Fibroblast of lung (primary cell): Measurements from ENCODE around the gene ZNF436. TPM values are rescaled to one million over a fixed set of nuclear protein-coding genes. Genes with fewer than 3 reads are reported as not detected.

Experiments used
- DNase-seq, 2 donors: peaks; one replicate each; pipeline versions ENCODE4 v3.0.0 to v3.0.0-alpha.2; 2010; ENCODE audit warnings: low read depth in 2 of 2
- H2AFZ ChIP-seq: 2 replicates; pipeline ENCODE4 v1.5.1; 2012; ENCODE audit warnings: low read length, control low read depth, inconsistent platforms
- H3K27ac ChIP-seq: 2 replicates; pipeline ENCODE4 v1.5.1; 2011; ENCODE audit warnings: low read length, control low read depth; ENCODE audit not compliant: insufficient read depth
- H3K27me3 ChIP-seq: 2 replicates; pipeline ENCODE4 v1.5.1; 2011; ENCODE audit warnings: mild to moderate bottlenecking, low read length; ENCODE audit not compliant: control insufficient read depth, insufficient read depth
- H3K36me3 ChIP-seq: 2 replicates; pipeline ENCODE4 v1.5.1; 2011; ENCODE audit warnings: low read length; ENCODE audit not compliant: control insufficient read depth, insufficient read depth
- H3K4me1 ChIP-seq: 2 replicates; pipeline ENCODE4 v1.5.1; 2011; ENCODE audit warnings: low read length; ENCODE audit not compliant: control insufficient read depth, insufficient read depth; ENCODE audit errors: extremely low read depth
- H3K4me2 ChIP-seq: 2 replicates; pipeline ENCODE4 v1.5.1; 2011; ENCODE audit warnings: low read length, control low read depth; ENCODE audit not compliant: insufficient read depth; ENCODE audit errors: extremely low read depth
- H3K4me3 ChIP-seq, 4 experiments: fragments of 200-600 bp in 1 of 4; sonication (generic) in 1 of 4; replicated peaks in 1 of 4; 2 replicates each; pipeline ENCODE4 v1.5.1; 2011 to 2016; ENCODE audit warnings: low read length in 4 of 4, low read depth in 3 of 4, mild to moderate bottlenecking in 3 of 4, control low read depth in 2 of 4, inconsistent platforms in 1 of 4, mixed read lengths in 1 of 4; ENCODE audit not compliant: insufficient read depth in 1 of 4; ENCODE audit errors: control extremely low read depth in 1 of 4
- H3K79me2 ChIP-seq: 2 replicates; pipeline ENCODE4 v1.5.1; 2012; ENCODE audit warnings: mild to moderate bottlenecking, low read length, inconsistent platforms; ENCODE audit not compliant: control insufficient read depth, insufficient read depth
- H3K9ac ChIP-seq: 2 replicates; pipeline ENCODE4 v1.5.1; 2011; ENCODE audit warnings: mild to moderate bottlenecking, low read length, control low read depth; ENCODE audit not compliant: insufficient read depth
- H3K9me3 ChIP-seq: 2 replicates; pipeline ENCODE4 v1.5.1; 2012; ENCODE audit warnings: low read depth, low read length; ENCODE audit not compliant: control insufficient read depth, insufficient read depth
- H4K20me1 ChIP-seq: 2 replicates; pipeline ENCODE4 v1.5.1; 2011; ENCODE audit warnings: low read length; ENCODE audit not compliant: control insufficient read depth, insufficient read depth; ENCODE audit errors: extremely low read depth
- EZH2 ChIP-seq: IDR thresholded peaks from 2 replicates; pipeline ENCODE4 v1.5.1; 2012; ENCODE audit warnings: low read length, control low read depth, mild to moderate bottlenecking; ENCODE audit errors: missing control alignments
- polyA plus RNA-seq, 2 donors: library from polyadenylated mRNA; depleted of rRNA in 1 of 2; stranded (reverse) in 1 of 2; unstranded in 1 of 2; fragments of >200 nt; gene quantifications; 2 replicates each; pipeline ENCODE4 v1.2.1, GENCODE V29; 2011 to 2012; ENCODE audit warnings: missing spikeins in 1 of 2
- total RNA-seq: library from RNA; depleted of rRNA; stranded (reverse); fragments of >200 nt; gene quantifications from 2 replicates; pipeline ENCODE4 v1.2.1, GENCODE V29; 2014
- TF ChIP-seq, protein P1 (sequence below), 2 donors: IDR thresholded peaks in 1 of 2; conservative IDR thresholded peaks in 1 of 2; 1 replicate in 1 of 2; 2 replicates in 1 of 2; pipeline ENCODE4 v1.5.1; 2011 to 2012; ENCODE audit warnings: low read length in 2 of 2, control low read depth in 1 of 2, inconsistent platforms in 1 of 2, low read depth in 1 of 2, mild to moderate bottlenecking in 1 of 2

Gene ZNF436
- total and polyA plus RNA-seq, 2 donors (not counting 1 experiment from before 2014, with no cell fraction given), result 11.9 to 31.5 TPM

DNA sequence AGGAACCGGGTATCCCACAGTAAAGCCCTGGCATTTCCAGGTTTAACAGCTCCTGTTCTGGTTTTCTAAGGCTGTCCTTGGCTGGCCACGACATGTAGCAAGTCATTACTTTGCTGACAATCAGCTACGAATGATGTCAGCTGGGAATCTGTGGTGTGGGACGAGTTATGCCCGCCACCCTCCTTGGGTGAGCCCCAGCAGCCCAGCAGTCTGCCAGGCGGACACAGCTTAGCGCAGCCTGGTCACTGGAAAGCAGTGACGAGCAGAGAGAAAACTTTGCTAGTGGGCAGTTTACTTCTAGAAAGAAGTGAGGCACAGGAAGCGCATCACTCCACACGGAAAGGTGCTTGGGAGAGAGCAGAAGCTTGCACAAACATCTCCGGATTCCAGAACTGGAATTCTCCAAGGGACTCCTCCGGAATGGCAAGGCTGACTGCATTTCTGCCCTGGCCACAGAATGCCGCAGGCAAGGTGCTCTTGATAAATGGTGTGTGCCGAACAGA lies 15.5 kb upstream of the ZNF436 start:
- H4K20me1 ChIP-seq, result no peaks in the 10 kb centered on the region
- H3K36me3 ChIP-seq, result no peaks in the 10 kb centered on the region
- no peak overlapping the region for H2AFZ ChIP-seq
- H3K4me2 ChIP-seq, result no peak overlapping the region
- TF ChIP-seq, protein P1, sequence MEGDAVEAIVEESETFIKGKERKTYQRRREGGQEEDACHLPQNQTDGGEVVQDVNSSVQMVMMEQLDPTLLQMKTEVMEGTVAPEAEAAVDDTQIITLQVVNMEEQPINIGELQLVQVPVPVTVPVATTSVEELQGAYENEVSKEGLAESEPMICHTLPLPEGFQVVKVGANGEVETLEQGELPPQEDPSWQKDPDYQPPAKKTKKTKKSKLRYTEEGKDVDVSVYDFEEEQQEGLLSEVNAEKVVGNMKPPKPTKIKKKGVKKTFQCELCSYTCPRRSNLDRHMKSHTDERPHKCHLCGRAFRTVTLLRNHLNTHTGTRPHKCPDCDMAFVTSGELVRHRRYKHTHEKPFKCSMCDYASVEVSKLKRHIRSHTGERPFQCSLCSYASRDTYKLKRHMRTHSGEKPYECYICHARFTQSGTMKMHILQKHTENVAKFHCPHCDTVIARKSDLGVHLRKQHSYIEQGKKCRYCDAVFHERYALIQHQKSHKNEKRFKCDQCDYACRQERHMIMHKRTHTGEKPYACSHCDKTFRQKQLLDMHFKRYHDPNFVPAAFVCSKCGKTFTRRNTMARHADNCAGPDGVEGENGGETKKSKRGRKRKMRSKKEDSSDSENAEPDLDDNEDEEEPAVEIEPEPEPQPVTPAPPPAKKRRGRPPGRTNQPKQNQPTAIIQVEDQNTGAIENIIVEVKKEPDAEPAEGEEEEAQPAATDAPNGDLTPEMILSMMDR (conservative IDR thresholded peaks at IDR 0.05 in 1 of 2, IDR thresholded peaks at IDR 0.05 in 1 of 2; ENCODE audit: low read depth in 1 of 2, low read length in 2 of 2), result no peak
- no peak for TF ChIP-seq EZH2
- H3K9ac ChIP-seq, result no peak overlapping the region
- H3K9me3 ChIP-seq, result no peaks in the 10 kb centered on the region
- H3K27me3 ChIP-seq, result no peaks in the 10 kb centered on the region
- DNase-seq, result peak in 1 of 2 donors; percentile 78
- H3K4me1 ChIP-seq, result no peaks in the 10 kb centered on the region
- no peak overlapping the region for H3K27ac ChIP-seq
- H3K79me2 ChIP-seq, result no peaks in the 10 kb centered on the region
- H3K4me3 ChIP-seq, result no peak overlapping the region

DNA sequence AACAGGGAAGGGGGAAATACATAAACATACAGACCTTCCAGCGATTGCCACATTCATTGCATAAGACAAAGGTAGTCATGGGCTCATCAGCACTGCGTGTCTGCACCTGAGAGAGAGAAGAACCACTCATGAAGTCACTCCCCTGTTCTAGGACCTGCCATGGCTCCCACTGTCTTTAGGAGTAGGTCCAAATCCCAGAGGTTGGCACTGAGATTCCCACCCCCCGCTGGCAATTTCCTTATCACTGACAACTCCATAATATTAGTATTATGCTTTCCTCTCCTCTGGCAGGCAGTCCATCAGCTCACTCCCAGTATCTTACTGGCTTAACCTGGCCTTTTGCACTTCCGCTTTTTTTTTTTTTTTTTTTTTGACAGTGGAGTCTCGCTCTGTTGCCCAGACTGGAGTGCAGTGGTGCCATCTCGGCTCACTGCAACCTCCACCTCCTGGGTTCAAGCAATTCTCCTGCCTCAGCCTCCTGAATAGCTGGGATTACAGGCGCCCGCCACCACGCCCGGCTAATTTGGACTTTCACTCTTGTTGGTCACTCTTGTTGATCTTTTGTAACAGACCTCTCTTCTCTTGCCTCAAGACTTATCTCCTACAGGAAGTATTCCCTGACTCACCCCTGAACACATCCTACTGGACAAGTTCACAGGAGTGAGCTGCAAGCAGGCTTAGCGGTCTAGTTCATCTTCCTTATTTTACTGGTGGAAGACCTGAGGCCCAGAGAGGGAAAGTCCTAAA lies 14.8 kb upstream of the ZNF436 start:
- Histone ChIP-seq H4K20me1 (no peaks in the 10 kb centered on the region), H3K27me3 (no peaks in the 10 kb centered on the region), H3K4me1 (no peaks in the 10 kb centered on the region), H3K9ac (no peak overlapping the region), H2AFZ (no peak overlapping the region), H3K9me3 (no peaks in the 10 kb centered on the region), H3K4me3 (no peak overlapping the region), H3K79me2 (no peaks in the 10 kb centered on the region), H3K36me3 (no peaks in the 10 kb centered on the region), H3K4me2 (no peak overlapping the region), H3K27ac (no peak overlapping the region)
- DNase-seq, result peak; percentile 53 to 86
- TF ChIP-seq, protein P1 (conservative IDR thresholded peaks at IDR 0.05 in 1 of 2, IDR thresholded peaks at IDR 0.05 in 1 of 2; ENCODE audit: low read depth in 1 of 2, low read length in 2 of 2), result no peak
- TF ChIP-seq EZH2, result no peak

DNA sequence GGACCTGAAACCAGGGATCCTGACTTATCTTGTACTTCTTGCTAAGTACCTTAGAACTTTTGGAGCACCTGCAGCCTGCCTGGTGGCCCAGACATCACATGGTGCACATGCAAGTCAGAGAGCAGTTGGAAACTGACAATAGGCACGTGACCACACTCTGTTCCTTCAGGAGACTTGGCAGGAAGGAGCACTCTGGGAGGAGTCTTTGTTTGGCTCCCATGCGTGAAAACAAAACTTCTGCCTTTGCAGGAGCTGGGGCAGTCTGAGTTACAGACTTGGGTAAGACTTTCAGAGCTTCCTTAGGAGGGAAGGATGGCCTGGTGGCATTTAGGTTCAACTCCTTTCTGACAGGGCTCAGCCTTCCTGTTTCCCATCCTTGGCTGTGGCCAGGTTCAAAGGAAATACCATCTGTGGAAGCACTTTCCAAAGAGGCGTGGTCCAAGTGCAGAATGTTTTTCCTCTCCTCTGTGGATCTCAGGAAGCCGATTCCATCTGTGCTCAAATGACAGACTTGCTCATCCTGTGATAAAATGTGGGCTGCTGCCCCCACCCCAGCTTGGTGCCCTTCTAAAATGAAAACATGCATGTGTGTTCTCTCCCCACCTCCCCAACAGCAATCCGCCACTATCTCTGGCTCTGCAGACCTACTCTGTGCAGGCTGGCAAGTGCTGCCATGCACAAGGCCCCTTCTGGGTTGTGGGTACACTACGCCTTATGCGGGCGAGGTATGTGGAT lies 14.1 kb upstream of the ZNF436 start:
- DNase-seq, result no peak
- Histone ChIP-seq H3K27me3 (no peaks in the 10 kb centered on the region), H3K79me2 (no peaks in the 10 kb centered on the region), H4K20me1 (no peaks in the 10 kb centered on the region), H3K4me2 (no peak overlapping the region), H3K9me3 (no peaks in the 10 kb centered on the region), H3K27ac (no peak overlapping the region), H2AFZ (no peak overlapping the region), H3K4me3 (no peak overlapping the region), H3K36me3 (no peaks in the 10 kb centered on the region), H3K9ac (no peak overlapping the region), H3K4me1 (no peaks in the 10 kb centered on the region)
- TF ChIP-seq, protein P1 (conservative IDR thresholded peaks at IDR 0.05 in 1 of 2, IDR thresholded peaks at IDR 0.05 in 1 of 2; ENCODE audit: low read depth in 1 of 2, low read length in 2 of 2), result no peak
- no peak for TF ChIP-seq EZH2
